WERI-Rb-1 (cell line): ENCODE measurements around the gene PPP1R2C.

Experiments used
- DNase-seq: peaks from one replicate; pipeline ENCODE4 v3.0.0-alpha.2; 2020
- H3K27ac ChIP-seq: fragments of 250-450 bp; sonication (Bioruptor Pico); 2 replicates; pipeline ENCODE4 v1.5.1; 2020; ENCODE audit warnings: mild to moderate bottlenecking, moderate library complexity
- H3K27me3 ChIP-seq: fragments of 250-450 bp; sonication (Bioruptor Pico); 2 replicates; pipeline ENCODE4 v1.5.1; 2021; ENCODE audit warnings: mild to moderate bottlenecking, low read depth, moderate library complexity; ENCODE audit not compliant: insufficient read depth, severe bottlenecking
- H3K36me3 ChIP-seq: fragments of 250-450 bp; sonication (Bioruptor Pico); 2 replicates; pipeline ENCODE4 v1.5.1; 2020; ENCODE audit warnings: mild to moderate bottlenecking, moderate library complexity
- H3K4me3 ChIP-seq: 2 replicates; pipeline ENCODE4 v1.5.1; 2011; ENCODE audit warnings: low read depth, mild to moderate bottlenecking, control low read depth, low read length
- H3K9me3 ChIP-seq: fragments of 250-450 bp; sonication (Bioruptor Pico); 2 replicates; pipeline ENCODE4 v1.5.1; 2021; ENCODE audit warnings: mild to moderate bottlenecking, moderate library complexity; ENCODE audit not compliant: severe bottlenecking
- CTCF ChIP-seq: IDR thresholded peaks from 2 replicates; pipeline ENCODE4 v1.5.1; 2011; ENCODE audit warnings: low read depth, mild to moderate bottlenecking, control low read depth, inconsistent platforms, low read length

PPP1R2C gene

GRCh38 chrX:42738552-42738951 lies 39.4 kb downstream of the PPP1R2C start:
- Histone ChIP-seq H3K4me3 (no peak overlapping the region), H3K9me3 (no peaks in the 10 kb centered on the region), H3K27me3 (no peaks in the 10 kb centered on the region), H3K36me3 (no peaks in the 10 kb centered on the region), H3K27ac (no peak overlapping the region)
- TF ChIP-seq CTCF: no peak
- no peak for DNase-seq

- no peak overlapping the region for H3K4me3 ChIP-seq
- no peaks in the 10 kb centered on the region for H3K36me3 ChIP-seq
- no peak for TF ChIP-seq CTCF
- H3K27me3 ChIP-seq: no peaks in the 10 kb centered on the region
- H3K27ac ChIP-seq: no peak overlapping the region
- no peak for DNase-seq
- H3K9me3 ChIP-seq: no peaks in the 10 kb centered on the region
Measured at GRCh38 chrX:42735250-42735649, 42.7 kb downstream of the PPP1R2C start.

GRCh38 chrX:42732506-42732905 lies 45.5 kb downstream of the PPP1R2C start:
- no peaks in the 10 kb centered on the region for H3K9me3 ChIP-seq
- no peak overlapping the region for H3K27ac ChIP-seq
- no peak for TF ChIP-seq CTCF
- H3K4me3 ChIP-seq: no peak overlapping the region
- DNase-seq: no peak
- no peaks in the 10 kb centered on the region for H3K27me3 ChIP-seq
- no peaks in the 10 kb centered on the region for H3K36me3 ChIP-seq
